HG03571 (cell line): Measurements from ENCODE around the gene HIP1.
"Not testable (repeated sequence)": the region's sequence is repeated elsewhere in the genome, so short reads cannot be mapped to it uniquely, and the experiment has no call there.

Experiments
- ATAC-seq: cut with Tn5 transposase; IDR thresholded peaks from one replicate; pipeline ENCODE4 v1.9.1; 2021; ENCODE audit not compliant: unreplicated experiment

The HIP1 gene

DNA sequence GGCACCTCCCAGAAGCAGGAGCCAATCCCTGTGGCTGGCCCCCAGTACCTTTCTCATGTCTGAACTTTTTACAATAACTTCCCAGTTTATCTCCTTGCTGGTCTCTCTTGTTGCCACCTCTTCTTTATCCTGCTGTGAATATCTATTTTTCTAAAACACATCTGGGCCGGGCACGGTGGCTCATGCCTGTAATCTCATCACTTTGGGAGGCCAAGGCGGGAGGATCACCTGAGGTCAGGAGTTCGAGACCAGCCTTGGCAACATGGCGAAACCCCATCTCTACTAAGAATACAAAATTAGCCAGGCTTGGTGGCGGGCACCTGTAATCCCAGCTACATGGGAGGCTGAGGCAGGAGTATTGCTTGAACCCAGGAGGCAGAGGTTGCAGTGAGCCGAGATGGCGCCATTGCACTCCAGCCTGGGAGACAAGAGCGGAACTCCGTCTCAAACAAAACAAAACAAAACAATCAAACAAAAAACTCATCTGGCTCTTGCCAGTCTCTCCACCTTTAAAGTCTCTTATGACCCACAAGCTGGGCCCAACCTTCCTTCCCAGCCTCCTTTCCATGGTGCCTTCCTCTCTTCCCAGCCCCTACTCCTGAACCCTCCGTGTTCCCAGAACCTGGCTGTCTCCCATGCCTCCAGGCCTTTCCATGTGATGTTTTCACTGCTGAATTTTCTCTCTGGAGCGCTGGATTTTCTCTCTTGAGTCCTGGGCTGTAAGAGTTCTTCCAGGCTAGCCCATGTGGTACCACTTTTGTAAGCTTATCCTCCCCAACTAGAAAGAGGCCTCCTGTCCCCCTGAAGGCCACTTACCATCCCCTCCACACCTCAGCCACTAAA is 51.3 kb downstream of the HIP1 start:
- ATAC-seq: no peak

DNA sequence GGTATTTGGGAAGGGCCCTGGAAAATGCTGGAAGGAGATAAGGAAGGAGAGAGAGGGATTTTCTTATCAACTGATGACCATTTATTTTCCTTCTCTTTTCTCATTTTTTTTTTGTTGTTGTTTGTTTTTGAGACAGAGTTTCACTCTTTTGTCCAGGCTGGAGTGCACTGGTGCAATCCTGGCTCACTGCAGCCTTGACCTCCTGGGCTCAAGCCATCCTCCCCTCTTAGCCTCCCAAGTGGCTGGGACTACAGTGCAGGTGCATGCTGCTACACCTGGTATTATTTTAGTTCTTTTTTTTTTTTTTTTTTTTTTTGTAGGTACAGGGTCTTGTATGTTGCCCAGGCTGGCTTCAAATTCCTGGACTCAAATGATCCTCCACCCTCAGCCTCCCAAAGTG is 52.2 kb downstream of the HIP1 start:
- ATAC-seq: no peak

DNA sequence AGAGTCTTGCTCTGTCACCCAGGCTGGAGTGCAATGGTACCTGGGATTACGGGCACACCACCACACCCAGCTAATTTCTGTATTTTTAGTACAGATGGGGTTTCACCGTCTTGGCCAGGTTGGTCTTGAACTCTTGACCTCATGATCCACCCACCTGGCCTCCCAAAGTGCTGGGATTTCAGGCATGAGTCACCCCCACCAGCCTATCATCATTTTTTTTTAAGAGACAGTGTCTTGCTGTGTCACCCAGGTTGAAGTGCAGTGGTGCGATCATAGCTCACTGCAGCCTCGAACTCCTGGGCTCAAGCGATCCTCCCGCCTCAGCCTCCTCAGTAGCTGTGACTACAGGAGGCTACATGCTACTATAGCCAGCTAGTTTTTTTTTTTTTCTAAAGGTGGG is 56.7 kb downstream of the HIP1 start:
- ATAC-seq: not testable (repeated sequence)

DNA sequence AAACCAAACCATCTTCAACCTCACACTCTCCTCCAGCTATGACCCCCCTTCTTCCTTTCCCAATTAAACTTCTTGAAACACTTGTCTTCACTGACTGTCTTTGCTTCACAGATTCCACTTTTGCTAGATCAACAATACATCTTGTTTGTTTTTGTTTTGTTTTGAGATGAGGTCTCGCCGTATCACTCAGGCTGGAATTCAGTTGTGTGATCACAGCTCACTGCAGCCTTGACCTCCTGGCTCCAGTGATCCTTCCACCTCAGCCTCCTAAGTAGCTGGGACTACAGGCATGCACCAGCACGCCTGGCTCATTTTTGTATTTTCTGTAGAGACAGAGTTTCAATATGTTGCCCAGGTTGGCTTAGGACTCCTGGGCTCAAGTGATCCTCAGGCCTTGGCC is 59.7 kb downstream of the HIP1 start:
- no peak for ATAC-seq

DNA sequence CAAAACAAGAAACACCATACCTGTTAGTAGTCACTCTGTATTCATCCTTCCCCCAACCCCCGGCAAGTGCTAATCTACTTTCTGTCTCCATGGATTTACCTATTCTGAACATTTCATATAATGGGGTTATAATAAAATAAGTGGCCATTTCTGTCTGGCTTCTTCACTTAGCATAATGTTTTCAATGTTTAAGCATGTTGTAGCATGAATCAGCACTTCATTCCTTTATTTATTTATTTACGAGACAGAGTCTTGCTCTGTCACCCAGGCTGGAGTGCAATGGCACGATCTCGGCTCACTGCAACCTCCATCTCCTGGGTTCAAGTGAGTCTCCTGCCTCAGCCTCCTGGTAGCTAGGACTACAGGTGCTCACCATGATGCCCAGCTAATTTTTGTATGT is 69.2 kb downstream of the HIP1 start:
- ATAC-seq: no peak

DNA sequence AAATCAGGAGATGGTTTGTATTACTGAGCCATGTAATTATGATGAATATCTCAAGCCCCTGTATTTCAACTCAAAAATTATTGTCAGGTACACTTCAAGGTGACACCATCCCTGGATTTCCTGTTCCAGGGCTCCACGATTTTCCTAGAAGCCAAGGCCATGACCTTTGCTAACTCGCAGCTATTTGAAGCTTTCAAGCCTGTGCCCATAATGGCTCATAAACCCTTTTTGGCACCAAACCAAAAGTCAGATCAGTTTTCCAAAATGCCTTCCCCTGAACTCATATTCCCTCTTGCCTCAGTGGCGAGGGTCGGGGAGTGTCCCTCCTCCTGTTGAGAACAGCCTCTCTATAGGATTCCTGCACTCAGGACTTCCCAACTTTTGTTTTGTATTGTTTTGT is 70.8 kb downstream of the HIP1 start:
- ATAC-seq: no peak

DNA sequence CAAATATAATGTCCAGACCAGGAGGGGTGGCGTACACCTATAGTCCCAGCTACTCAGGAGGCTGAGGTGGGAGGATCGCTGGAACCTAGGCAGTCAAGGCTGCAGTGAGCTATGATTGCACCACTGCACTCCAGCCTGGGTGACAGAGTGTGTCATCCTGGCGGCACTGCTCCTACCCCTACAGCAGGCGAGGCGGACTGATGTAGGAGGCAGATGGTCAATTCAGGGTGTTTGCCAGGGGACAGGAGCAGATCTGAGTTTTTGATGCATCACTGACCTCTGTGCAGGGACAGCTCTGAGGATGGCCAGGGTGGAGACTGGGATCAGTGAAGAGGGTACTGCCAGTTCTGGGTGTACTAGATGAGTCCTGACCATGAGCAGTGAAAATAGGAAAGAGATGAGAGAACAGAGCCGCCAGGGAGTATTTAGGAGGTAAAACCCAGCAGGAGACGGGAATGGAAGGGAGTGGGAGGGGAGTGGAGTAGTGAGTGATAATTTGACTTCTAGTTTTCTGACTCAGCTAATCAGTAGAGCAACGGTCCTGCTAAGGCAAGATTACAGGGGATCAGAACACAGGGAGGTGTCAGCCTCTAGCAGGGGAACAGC is 75.3 kb downstream of the HIP1 start:
- peak; percentile 30 for ATAC-seq

DNA sequence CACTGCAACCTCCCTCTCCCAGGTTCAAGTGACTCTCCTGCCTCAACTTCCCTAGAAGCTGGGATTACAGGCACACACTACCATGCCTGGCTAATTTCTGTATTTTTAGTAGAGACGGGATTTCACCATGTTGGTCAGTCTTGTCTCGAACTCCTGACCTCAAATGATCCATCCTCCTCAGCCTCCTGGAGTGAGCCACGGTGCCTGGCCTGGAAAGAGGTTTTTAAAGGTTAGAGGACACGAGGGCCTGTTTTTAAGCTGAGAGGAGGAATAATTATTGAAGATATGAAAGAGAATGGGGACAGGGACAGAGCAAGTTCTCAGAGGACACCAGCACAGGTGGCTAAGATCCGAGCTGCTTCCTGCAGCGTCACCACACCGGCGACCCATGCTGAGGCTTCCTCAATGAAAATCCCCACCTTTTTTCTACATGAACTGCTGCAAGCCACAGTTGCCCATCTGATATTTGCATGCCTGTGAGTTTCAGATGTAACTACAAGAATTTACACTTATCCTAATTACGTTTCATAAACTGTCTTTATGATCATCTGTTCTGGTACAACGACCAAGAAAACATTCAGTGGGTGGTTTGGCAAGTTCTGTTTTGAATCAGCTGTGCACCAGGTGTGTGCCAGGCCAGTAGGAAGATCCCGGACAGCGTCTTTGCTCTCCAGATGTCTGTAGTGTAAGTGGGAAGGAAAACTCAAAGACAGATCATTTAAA is 76.0 kb downstream of the HIP1 start:
- ATAC-seq: peak; percentile 84

DNA sequence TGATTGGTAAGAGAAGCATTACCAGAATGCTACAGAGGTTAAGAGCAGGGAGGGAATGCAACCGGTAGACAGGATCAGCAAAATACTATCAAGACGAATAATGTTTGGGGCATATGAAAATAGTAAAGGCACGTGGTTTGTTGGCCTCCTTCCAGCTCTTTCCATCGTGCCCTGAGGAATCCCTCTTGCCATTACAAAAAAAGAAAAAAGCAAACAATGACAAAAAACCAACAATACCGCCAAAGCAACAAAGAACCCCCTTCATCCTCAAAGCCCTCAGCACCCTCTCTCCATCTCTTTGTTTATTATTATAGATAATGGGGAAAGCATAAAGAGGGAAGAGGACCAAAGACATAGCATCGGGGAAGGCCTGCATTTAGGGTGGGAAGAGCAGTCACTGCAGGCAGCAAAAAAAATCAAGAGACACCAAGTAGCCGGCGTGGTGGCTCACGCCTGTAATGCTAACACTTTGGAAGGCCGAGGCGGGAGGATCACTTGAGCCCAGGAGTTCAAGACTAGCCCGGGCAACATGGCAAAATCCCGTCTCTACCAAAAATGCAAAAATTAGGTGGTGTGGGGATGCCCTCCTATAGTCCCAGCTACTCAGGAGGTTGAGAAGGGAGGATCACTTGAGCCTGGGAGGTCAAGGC is 78.0 kb downstream of the HIP1 start:
- ATAC-seq: no peak

DNA sequence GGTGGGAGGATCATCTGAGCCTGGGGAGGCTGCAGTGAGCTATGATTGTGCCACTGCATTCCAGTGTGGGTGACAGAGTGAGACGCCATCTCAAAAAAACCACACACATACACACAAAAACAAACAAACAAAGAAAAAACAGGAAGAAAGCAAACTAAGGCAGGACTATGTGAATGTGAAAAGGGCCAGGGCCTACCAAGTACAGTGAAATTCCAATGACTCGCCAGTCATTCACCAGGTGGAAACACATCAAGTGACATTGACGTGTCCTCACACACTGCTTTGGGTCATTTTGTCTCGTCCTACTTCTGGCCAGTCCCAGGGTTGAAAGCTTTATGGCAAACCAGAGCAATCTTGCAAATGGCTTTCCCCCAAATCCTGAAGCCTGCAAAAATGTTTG is 79.9 kb downstream of the HIP1 start:
- ATAC-seq: no peak

DNA sequence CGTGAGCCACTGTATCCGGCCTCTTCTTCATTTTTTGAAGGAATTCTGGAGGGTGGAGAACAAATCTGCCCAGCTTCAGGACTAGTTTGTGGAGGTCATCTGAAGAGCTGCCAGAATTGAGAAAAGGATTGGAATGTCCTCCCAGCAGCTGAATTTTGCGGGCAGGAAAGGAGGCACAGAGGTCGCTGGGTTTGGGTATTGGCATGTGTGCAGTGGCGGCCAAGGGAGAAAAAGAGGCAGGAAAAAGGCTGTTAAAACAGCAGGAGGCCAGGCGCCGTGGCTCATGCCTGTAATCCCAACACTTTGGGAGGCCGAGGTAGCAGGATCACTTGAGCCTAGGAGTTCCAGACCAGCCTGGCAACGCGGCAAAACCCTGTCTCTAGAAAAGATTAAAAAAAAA is 80.4 kb downstream of the HIP1 start:
- no peak for ATAC-seq

DNA sequence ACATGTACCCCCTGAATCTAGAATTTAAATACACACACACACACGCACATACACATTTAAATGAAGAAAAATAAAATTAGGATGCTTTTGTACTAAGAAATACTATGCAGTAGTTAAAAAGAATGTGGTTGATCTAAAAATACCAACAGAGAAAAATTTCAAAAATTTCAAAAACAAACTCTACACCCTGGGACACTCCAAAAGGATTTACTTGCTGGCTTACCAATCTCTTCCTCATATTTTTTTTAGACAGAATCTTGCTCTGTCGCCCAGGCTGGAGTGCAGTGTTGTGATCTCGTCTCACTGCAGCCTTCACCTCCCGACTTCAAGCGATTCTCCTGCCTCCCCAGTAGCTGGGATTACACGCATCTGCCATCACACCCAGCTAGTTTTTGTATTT is 80.9 kb downstream of the HIP1 start:
- ATAC-seq: no peak

DNA sequence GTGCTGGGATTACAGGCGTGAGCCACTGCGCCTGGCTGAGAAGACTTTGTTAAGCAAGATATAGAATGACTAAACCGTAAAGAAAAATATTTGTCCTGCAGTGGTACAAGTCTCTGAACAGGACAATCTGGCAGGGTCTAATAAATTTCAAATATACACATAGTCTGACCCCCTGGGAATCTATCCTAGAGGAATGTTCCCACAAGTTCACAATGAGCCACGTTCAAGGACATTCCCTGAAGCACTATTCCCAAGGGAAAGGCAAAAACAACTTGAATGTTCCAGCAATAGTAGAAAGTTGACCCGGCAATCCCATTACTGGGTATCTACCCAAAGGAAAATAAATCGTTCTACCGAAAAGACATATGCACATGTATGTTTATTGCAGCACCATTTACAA is 82.0 kb downstream of the HIP1 start:
- ATAC-seq: no peak

DNA sequence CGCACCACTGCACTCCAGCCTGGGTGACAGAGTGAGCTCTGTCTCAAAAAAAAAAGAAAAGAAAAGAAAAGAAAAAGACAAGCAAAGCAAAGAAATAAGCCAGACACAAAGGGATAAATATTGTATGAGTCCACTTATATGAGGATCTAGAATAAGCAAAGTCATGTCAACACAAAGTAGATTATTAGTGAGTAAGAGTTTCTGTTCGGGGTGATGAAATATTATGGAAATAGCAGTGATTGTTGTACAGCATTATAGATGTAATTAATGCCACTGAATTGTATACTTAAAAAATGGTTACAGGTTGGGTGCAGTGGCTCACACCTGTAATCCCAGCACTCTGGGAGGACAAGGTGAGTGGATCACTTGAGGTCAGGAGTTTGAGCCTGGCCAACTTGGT is 83.2 kb downstream of the HIP1 start:
- ATAC-seq: no peak

DNA sequence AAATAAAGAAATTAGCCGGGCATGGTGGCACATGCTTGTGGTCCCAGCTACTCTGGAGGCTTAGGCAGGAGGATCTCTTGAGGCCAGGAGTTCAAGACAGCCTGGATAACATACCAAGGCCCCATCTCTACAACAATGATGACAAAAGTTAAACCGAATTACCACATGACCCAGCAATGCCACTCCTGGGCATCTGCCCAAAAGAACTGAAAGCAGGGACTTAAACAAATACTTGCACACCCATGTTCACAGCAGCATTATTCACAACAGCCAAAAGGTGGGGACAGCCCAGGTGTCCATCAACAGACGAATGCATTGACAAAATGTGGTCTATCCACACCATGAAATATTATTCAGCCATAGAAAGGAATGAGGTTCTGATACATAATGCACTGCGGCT is 83.9 kb downstream of the HIP1 start:
- no peak for ATAC-seq

DNA sequence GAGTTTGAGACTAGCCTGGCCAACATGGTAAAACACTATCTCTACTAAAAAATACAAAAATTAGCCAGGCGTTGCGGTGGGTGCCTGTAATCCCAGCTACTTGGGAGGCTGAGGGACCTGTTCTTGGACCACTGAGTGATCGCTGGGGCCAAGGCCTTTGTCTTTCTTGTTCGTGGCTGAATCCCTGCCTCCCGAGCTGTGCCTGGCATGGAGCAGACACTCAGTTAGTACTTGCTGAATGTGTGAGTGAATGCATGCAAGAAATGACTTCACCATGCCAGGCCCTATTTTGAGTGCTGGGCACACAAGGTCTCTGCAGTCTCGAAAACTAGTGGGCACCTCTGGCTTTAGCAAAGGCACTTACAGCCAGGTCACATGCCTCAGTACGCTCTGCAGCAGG is 85.1 kb downstream of the HIP1 start:
- no peak for ATAC-seq

DNA sequence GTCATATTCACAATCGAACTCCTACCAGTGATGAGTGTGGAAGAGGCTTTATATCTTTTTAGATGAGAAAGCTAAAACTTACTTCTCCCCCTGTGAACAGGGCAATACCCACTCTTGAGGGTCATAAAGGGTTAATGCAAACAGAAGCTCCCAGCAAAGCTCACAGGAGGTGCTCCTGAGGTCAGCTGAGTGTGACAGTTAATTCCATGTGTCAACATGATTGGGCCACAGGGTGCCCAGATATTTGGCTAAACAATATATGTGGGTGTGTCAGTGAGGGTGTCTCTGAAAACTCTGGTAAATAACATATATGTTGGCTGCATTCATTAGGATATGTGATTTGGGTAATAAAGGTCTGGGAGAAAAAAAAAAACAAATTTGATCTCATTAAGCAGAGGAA is 86.0 kb downstream of the HIP1 start:
- no peak for ATAC-seq

DNA sequence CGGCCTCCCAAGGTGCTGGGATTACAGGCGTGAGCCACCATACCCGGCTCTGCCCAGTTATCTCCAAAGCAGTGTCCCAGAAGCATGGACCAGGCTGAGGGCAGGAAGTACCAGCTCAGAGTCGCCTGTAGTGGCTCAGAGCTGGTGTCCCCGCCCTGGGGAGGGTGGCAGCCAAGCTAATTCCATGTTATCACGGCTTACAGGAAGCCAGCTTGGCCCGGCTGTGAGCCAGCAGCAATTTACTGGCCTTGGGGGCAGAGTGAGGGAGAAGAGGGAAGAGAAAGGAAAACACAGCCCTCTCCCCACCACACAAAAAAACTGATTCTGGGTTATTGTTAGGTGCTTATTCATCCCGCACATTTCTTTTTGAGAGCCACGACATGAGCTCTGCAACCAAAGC is 88.1 kb downstream of the HIP1 start:
- no peak for ATAC-seq

DNA sequence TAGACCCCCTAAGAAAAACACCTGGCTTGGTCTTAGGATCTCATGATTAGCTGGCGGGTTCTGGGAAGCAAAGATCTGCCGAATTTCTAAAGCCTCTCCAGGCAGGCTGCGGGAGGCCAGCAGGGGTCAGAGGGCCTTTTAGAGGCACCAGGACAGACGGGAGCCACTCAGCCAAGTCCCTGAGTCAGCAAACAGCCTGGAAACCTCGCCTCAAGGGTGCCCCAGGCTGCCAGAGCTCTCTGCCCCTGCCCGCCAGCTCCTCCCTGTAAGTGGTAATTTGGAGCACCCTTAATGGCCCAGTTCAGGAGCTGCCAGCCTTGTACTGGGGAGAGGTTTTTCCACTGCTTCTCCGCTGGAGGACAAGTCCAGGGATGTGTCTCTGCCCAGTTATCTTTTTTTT is 88.7 kb downstream of the HIP1 start:
- no peak for ATAC-seq

DNA sequence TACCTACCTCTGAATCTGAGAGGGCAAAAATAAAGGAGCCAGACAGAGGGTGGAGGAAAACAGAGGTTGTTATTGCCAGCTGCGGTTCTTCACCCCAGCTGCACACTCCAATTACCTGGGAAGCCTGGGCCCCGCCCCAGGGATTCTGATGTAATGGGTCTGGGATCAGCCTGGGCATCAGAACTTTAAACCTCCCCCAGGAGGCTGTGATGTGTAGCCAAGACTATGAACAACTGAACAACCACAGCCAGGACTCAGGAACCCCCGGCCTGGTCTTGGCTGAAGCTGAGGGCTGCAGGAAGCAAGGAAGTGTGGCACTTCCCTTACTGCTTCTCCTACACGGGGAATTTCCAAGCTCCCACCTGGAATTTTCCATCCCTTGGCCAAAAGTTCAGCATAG is 89.3 kb downstream of the HIP1 start:
- ATAC-seq: no peak

DNA sequence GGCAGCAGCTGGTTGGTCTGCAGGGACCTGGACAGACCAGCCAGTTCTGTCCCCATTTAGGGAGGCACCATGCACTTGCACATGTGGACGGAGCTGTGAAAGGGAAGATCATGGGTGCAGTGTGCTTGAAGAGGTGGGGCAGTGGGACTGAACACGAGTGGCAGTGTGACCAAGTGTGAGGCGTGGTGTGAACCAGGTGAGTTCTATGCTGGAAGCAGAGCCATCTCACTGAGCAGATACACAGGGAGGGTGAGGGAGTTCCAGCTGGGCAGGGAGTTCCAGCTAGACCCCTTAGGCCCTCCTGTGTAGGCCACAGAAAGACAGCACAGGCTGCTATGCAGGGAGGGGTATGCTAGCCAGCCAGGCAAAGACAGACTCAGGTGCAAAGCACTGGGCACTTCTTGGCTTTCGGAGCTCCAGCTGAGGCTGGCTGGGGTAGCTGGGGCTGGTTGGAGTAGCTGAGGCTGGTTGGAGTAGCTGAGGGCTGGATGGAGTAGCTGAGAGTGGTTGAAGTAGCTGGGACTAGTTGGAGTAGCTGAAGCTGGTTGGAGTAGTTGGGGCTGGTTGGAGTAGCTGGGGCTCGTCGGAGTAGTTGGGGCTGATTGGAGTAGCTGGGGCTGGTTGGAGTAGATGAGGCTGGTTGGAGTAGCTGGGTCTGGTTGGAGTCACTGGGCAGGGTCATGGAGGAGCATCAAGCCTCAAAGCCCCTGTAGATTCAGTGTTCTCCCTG is 90.9 kb downstream of the HIP1 start:
- no peak for ATAC-seq
